HEK293 (cell line): ENCODE data around the gene TPI1.
A peak's percentile ranks its signal among the peaks of the same experiment; 100 is the strongest.

Experiments
- ELK4 ChIP-seq: IDR thresholded peaks from 2 replicates; pipeline ENCODE4 v1.6.1; 2011; ENCODE audit warnings: mild to moderate bottlenecking, low read depth, low read length, borderline replicate concordance
- GFI1B ChIP-seq: fragments of 450-650 bp; formaldehyde crosslinking; IDR thresholded peaks from 2 replicates; pipeline ENCODE4 v1.5.1; 2016; ENCODE audit warnings: missing biosample characterization, missing genetic modification characterization
- GLIS2 ChIP-seq: fragments of 450-650 bp; formaldehyde crosslinking; IDR thresholded peaks from 2 replicates; pipeline ENCODE4 v1.5.1; 2016; ENCODE audit warnings: missing biosample characterization, missing genetic modification characterization
- KLF8 ChIP-seq: fragments of 450-650 bp; formaldehyde crosslinking; IDR thresholded peaks from 2 replicates; pipeline ENCODE4 v1.5.1; 2016; ENCODE audit warnings: missing biosample characterization, missing genetic modification characterization
- PATZ1 ChIP-seq: fragments of 450-650 bp; formaldehyde crosslinking; IDR thresholded peaks from 2 replicates; pipeline ENCODE4 v1.5.1; 2016; ENCODE audit warnings: missing biosample characterization, missing genetic modification characterization
- SCRT1 ChIP-seq: fragments of 450-650 bp; formaldehyde crosslinking; IDR thresholded peaks from 2 replicates; pipeline ENCODE4 v1.5.1; 2016; ENCODE audit warnings: missing biosample characterization, missing genetic modification characterization, borderline replicate concordance
- SCRT2 ChIP-seq: fragments of 450-650 bp; formaldehyde crosslinking; IDR thresholded peaks from 2 replicates; pipeline ENCODE4 v1.5.1; 2016; ENCODE audit warnings: missing biosample characterization, missing genetic modification characterization
- SP3 ChIP-seq: fragments of 450-650 bp; formaldehyde crosslinking; IDR thresholded peaks from 2 replicates; pipeline ENCODE4 v1.5.1; 2016; ENCODE audit warnings: missing biosample characterization, missing genetic modification characterization
- YY2 ChIP-seq: fragments of 450-650 bp; formaldehyde crosslinking; IDR thresholded peaks from 2 replicates; pipeline ENCODE4 v1.5.1; 2016; ENCODE audit warnings: missing biosample characterization, missing genetic modification characterization
- ZBTB10 ChIP-seq: fragments of 450-650 bp; formaldehyde crosslinking; IDR thresholded peaks from 2 replicates; pipeline ENCODE4 v1.5.1; 2016; ENCODE audit warnings: missing biosample characterization, missing genetic modification characterization
- ZBTB17 ChIP-seq: fragments of 450-650 bp; formaldehyde crosslinking; IDR thresholded peaks from 2 replicates; pipeline ENCODE4 v1.5.1; 2016; ENCODE audit warnings: missing biosample characterization, missing genetic modification characterization
- ZBTB20 ChIP-seq: fragments of 450-650 bp; formaldehyde crosslinking; IDR thresholded peaks from 2 replicates; pipeline ENCODE4 v1.5.1; 2016; ENCODE audit warnings: missing biosample characterization, missing genetic modification characterization
- ZNF10 ChIP-seq: fragments of 450-650 bp; formaldehyde crosslinking; IDR thresholded peaks from 2 replicates; pipeline ENCODE4 v1.5.1; 2017; ENCODE audit warnings: missing biosample characterization, missing genetic modification characterization
- ZNF157 ChIP-seq: fragments of 450-650 bp; formaldehyde crosslinking; IDR thresholded peaks from 2 replicates; pipeline ENCODE4 v1.5.1; 2016; ENCODE audit warnings: missing biosample characterization, missing genetic modification characterization
- ZNF16 ChIP-seq: fragments of 450-650 bp; formaldehyde crosslinking; IDR thresholded peaks from 2 replicates; pipeline ENCODE4 v1.5.1; 2016; ENCODE audit warnings: low read depth, missing biosample characterization, missing genetic modification characterization
- ZNF223 ChIP-seq: fragments of 450-650 bp; formaldehyde crosslinking; IDR thresholded peaks from 2 replicates; pipeline ENCODE4 v1.5.1; 2016; ENCODE audit warnings: missing biosample characterization, missing genetic modification characterization
- ZNF311 ChIP-seq: fragments of 450-650 bp; formaldehyde crosslinking; IDR thresholded peaks from 2 replicates; pipeline ENCODE4 v1.5.1; 2017; ENCODE audit warnings: missing biosample characterization, missing genetic modification characterization, borderline replicate concordance
- ZNF341 ChIP-seq: fragments of 450-650 bp; formaldehyde crosslinking; IDR thresholded peaks from 2 replicates; pipeline ENCODE4; 2016; ENCODE audit warnings: low read depth, missing biosample characterization, missing genetic modification characterization
- ZNF37A ChIP-seq: fragments of 450-650 bp; IDR thresholded peaks from 2 replicates; pipeline ENCODE4 v1.5.1; 2018; ENCODE audit warnings: missing biosample characterization, missing genetic modification characterization
- ZNF433 ChIP-seq: fragments of 450-650 bp; formaldehyde crosslinking; IDR thresholded peaks from 2 replicates; pipeline ENCODE4 v1.5.1; 2016; ENCODE audit warnings: missing biosample characterization, missing genetic modification characterization, low read depth
- ZNF544 ChIP-seq: fragments of 450-650 bp; formaldehyde crosslinking; IDR thresholded peaks from 2 replicates; pipeline ENCODE4 v1.5.0; 2017; ENCODE audit warnings: missing biosample characterization, missing genetic modification characterization
- ZNF548 ChIP-seq: fragments of 450-650 bp; formaldehyde crosslinking; IDR thresholded peaks from 2 replicates; pipeline ENCODE4 v1.5.1; 2016; ENCODE audit warnings: missing biosample characterization, missing genetic modification characterization
- ZNF626 ChIP-seq: fragments of 450-650 bp; sonication (Bioruptor Pico); formaldehyde crosslinking; IDR thresholded peaks from 2 replicates; pipeline ENCODE4 v1.5.1; 2018; ENCODE audit warnings: missing biosample characterization, missing genetic modification characterization, inconsistent platforms
- ZNF660 ChIP-seq: fragments of 450-650 bp; IDR thresholded peaks from 2 replicates; pipeline ENCODE4 v1.5.1; 2018; ENCODE audit warnings: missing biosample characterization, mild to moderate bottlenecking, missing genetic modification characterization
- ZNF670 ChIP-seq: fragments of 450-650 bp; formaldehyde crosslinking; IDR thresholded peaks from 2 replicates; pipeline ENCODE4 v1.5.1; 2016; ENCODE audit warnings: missing biosample characterization, missing genetic modification characterization, low read depth
- ZNF837 ChIP-seq: fragments of 450-650 bp; formaldehyde crosslinking; IDR thresholded peaks from 2 replicates; pipeline ENCODE4 v1.5.1; 2016; ENCODE audit warnings: missing biosample characterization, missing genetic modification characterization
- TF ChIP-seq, protein P1 (sequence below): fragments of 450-650 bp; formaldehyde crosslinking; IDR thresholded peaks from 2 replicates; pipeline ENCODE4 v1.5.0; 2017; ENCODE audit warnings: missing biosample characterization, missing genetic modification characterization, borderline replicate concordance
- TF ChIP-seq, protein P2 (sequence below): fragments of 450-650 bp; formaldehyde crosslinking; IDR thresholded peaks from 2 replicates; pipeline ENCODE4 v1.5.1; 2017; ENCODE audit warnings: missing biosample characterization, missing genetic modification characterization
- TF ChIP-seq, protein P3 (sequence below): fragments of 450-650 bp; IDR thresholded peaks from 2 replicates; pipeline ENCODE4 v1.5.1; 2018; ENCODE audit warnings: missing biosample characterization, mild to moderate bottlenecking, missing genetic modification characterization

Gene TPI1

GRCh38 chr12:6852651-6853354 is 14.5 kb upstream of the TPI1 start (continued):
- TF ChIP-seq ZNF10 (no peak), ZNF548 (tag by site-specific recombination) (no peak), PATZ1 (tag by site-specific recombination) (no peak), ZBTB17 (tag by site-specific recombination) (peak; percentile 56), KLF8 (tag by site-specific recombination) (no peak), ZNF341 (tag by site-specific recombination) (peak; percentile 93), ZNF16 (tag by site-specific recombination) (no peak), SCRT1 (tag by site-specific recombination) (no peak), SP3 (tag by site-specific recombination) (peak; percentile 12), ZNF157 (tag by site-specific recombination) (no peak), YY2 (tag by site-specific recombination) (no peak), GLIS2 (tag by site-specific recombination) (0 out of 2 replicates have a peak, but pooled peaks have one; percentile 15), ZNF660 (tag by site-specific recombination) (0 out of 2 replicates have a peak, but pooled peaks have one; percentile 16), ELK4 (no peak), SCRT2 (no peak), ZNF311 (tag by site-specific recombination) (no peak), ZBTB20 (tag by site-specific recombination) (peak; percentile 86), ZNF626 (tag by site-specific recombination) (no peak), ZNF433 (tag by site-specific recombination) (no peak), ZNF670 (tag by site-specific recombination) (no peak), ZNF223 (tag by site-specific recombination) (no peak), ZNF544 (tag by site-specific recombination) (no peak), ZNF37A (tag by site-specific recombination) (no peak), ZBTB10 (0 out of 2 replicates have a peak, but pooled peaks have one; percentile 28), ZNF837 (tag by site-specific recombination) (no peak), GFI1B (no peak)
- TF ChIP-seq, protein P1, sequence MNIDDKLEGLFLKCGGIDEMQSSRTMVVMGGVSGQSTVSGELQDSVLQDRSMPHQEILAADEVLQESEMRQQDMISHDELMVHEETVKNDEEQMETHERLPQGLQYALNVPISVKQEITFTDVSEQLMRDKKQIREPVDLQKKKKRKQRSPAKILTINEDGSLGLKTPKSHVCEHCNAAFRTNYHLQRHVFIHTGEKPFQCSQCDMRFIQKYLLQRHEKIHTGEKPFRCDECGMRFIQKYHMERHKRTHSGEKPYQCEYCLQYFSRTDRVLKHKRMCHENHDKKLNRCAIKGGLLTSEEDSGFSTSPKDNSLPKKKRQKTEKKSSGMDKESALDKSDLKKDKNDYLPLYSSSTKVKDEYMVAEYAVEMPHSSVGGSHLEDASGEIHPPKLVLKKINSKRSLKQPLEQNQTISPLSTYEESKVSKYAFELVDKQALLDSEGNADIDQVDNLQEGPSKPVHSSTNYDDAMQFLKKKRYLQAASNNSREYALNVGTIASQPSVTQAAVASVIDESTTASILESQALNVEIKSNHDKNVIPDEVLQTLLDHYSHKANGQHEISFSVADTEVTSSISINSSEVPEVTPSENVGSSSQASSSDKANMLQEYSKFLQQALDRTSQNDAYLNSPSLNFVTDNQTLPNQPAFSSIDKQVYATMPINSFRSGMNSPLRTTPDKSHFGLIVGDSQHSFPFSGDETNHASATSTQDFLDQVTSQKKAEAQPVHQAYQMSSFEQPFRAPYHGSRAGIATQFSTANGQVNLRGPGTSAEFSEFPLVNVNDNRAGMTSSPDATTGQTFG (tag by site-specific recombination): no peak
- TF ChIP-seq, protein P2, sequence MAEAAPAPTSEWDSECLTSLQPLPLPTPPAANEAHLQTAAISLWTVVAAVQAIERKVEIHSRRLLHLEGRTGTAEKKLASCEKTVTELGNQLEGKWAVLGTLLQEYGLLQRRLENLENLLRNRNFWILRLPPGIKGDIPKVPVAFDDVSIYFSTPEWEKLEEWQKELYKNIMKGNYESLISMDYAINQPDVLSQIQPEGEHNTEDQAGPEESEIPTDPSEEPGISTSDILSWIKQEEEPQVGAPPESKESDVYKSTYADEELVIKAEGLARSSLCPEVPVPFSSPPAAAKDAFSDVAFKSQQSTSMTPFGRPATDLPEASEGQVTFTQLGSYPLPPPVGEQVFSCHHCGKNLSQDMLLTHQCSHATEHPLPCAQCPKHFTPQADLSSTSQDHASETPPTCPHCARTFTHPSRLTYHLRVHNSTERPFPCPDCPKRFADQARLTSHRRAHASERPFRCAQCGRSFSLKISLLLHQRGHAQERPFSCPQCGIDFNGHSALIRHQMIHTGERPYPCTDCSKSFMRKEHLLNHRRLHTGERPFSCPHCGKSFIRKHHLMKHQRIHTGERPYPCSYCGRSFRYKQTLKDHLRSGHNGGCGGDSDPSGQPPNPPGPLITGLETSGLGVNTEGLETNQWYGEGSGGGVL: peak; percentile 58
- TF ChIP-seq, protein P3, sequence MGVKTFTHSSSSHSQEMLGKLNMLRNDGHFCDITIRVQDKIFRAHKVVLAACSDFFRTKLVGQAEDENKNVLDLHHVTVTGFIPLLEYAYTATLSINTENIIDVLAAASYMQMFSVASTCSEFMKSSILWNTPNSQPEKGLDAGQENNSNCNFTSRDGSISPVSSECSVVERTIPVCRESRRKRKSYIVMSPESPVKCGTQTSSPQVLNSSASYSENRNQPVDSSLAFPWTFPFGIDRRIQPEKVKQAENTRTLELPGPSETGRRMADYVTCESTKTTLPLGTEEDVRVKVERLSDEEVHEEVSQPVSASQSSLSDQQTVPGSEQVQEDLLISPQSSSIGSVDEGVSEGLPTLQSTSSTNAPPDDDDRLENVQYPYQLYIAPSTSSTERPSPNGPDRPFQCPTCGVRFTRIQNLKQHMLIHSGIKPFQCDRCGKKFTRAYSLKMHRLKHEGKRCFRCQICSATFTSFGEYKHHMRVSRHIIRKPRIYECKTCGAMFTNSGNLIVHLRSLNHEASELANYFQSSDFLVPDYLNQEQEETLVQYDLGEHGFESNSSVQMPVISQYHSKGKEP (tag by site-specific recombination): no peak
